HG03460 (cell line): Measurements from ENCODE around the gene DLGAP1.

Experiments used
- ATAC-seq: cut with Tn5 transposase; IDR thresholded peaks from one replicate; pipeline ENCODE4 v1.9.1; 2021; ENCODE audit not compliant: unreplicated experiment

DLGAP1 gene

GRCh38 chr18:3463051-3463450 is 992.1 kb downstream of the DLGAP1 start:
- no peak for ATAC-seq

- ATAC-seq: no peak
Measured at GRCh38 chr18:3461704-3462103, 993.4 kb downstream of the DLGAP1 start.

GRCh38 chr18:3460823-3461398 is 994.2 kb downstream of the DLGAP1 start:
- ATAC-seq: no peak

- ATAC-seq: no peak
Measured at GRCh38 chr18:3458952-3459853, 995.9 kb downstream of the DLGAP1 start.

- no peak for ATAC-seq
Measured at GRCh38 chr18:3458378-3458777, 996.7 kb downstream of the DLGAP1 start.

- no peak for ATAC-seq
Measured at GRCh38 chr18:3457261-3457724, 997.8 kb downstream of the DLGAP1 start.

- ATAC-seq: no peak
Measured at GRCh38 chr18:3456686-3457069, 998.4 kb downstream of the DLGAP1 start.

- no peak for ATAC-seq
Measured at GRCh38 chr18:3455907-3456685, 999.0 kb downstream of the DLGAP1 start.

- no peak for ATAC-seq
Measured at GRCh38 chr18:3455090-3455635, 999.9 kb downstream of the DLGAP1 start.

- ATAC-seq: no peak
Measured at GRCh38 chr18:3454365-3455089, 1000.6 kb downstream of the DLGAP1 start.

- no peak for ATAC-seq
Measured at GRCh38 chr18:3453540-3454364, 1001.4 kb downstream of the DLGAP1 start.

GRCh38 chr18:3452750-3453539 is 1002.2 kb downstream of the DLGAP1 start:
- ATAC-seq: no peak

GRCh38 chr18:3451989-3452749 is 1002.9 kb downstream of the DLGAP1 start:
- ATAC-seq: no peak

- no peak for ATAC-seq
Measured at GRCh38 chr18:3451183-3451988, 1003.7 kb downstream of the DLGAP1 start.

- no peak for ATAC-seq
Measured at GRCh38 chr18:3450799-3451182, 1004.3 kb downstream of the DLGAP1 start.

- no peak for ATAC-seq
Measured at GRCh38 chr18:3450012-3450798, 1004.9 kb downstream of the DLGAP1 start, which contains the start of gene TGIF1. Gene TGIF1 (plus strand): TSS chr18:3450172. CDS start chr18:3450490, 318 bp downstream.
